GM13977 (cell line): Measurements from ENCODE around the gene ERVW-1.
"Not testable (repeated sequence)": the region's sequence is repeated elsewhere in the genome, so short reads cannot be mapped to it uniquely, and the experiment has no call there.

Source experiments
- DNase-seq: peaks from one replicate; pipeline ENCODE4 v3.0.0; 2012; ENCODE audit warnings: low spot score
- CTCF ChIP-seq: IDR thresholded peaks from 2 replicates; pipeline ENCODE4 v1.5.1; 2012; ENCODE audit warnings: mild to moderate bottlenecking, control low read depth; ENCODE audit not compliant: insufficient read depth; ENCODE audit errors: extremely low read depth, missing control alignments
- in situ Hi-C: fragments of 300-500 bp; cut with MboI; formaldehyde crosslinking; loops from one replicate; pipeline ENCODE4 v1.12.0; 2022; ENCODE audit warnings: low sequenced_read_pairs, low pct_unique_long_range_greater_than_20kb, mixed read lengths, inconsistent platforms; ENCODE audit not compliant: unreplicated experiment

ERVW-1 gene

DNA sequence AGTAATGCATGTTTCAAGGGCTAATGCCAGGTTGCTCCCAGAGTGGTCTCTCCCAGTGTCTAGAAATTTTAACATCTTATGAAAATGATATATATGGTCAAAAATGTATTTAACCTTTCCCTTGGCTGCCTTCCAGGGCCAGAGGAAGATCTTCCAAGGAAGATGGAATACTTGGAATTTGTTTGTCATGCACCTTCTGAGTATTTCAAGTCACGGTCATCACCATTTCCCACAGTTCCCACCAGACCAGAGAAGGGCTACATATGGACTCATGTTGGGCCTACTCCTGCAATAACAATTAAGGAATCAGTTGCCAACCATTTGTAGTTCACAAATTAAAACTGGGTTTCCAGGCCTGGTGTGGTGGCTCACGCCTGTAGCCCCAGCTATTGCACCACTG lies 21.5 kb downstream of the ERVW-1 start:
- in situ Hi-C loops: no loop called here
- no peak for DNase-seq
- no peak for TF ChIP-seq CTCF

DNA sequence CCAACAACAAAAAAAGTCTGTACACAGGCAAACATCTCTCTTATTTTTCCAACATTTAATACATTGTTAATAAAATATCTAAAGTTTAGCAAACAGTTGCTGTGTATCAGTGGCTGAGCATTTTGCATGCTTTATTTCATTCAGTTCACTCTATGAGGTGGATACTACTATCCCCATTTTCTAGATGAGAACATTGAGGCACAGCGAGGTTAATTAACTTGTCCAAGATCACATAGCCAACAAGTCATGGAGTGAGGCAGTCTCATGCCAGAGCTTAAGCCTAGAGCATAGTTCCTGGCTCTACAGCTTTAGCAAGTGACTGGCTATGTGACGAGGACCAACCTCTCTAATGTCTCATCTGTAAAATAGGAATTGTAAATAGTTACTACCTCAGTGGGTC lies 26.1 kb downstream of the ERVW-1 start:
- TF ChIP-seq CTCF: no peak

GRCh38 chr7:92448205-92448747 lies 29.5 kb downstream of the ERVW-1 start:
- in situ Hi-C loops: loop anchor here (25.0 kb wide), 1 partner anchor 611 kb away; no protein-coding TSS in a partner anchor
- peak; percentile 59 for DNase-seq
- peak; percentile 49 for TF ChIP-seq CTCF

More for the DNA sequence above, 26.1 kb downstream of the ERVW-1 start:
- DNase-seq: no peak
- in situ Hi-C loops: no loop called here

GRCh38 chr7:92447345-92448204 lies 30.2 kb downstream of the ERVW-1 start, which contains the start of gene GATAD1:
GATAD1 (plus strand) TSS chr7:92447482; CDS start chr7:92447730, 248 bp downstream.
- peak; percentile 91 for DNase-seq
- TF ChIP-seq CTCF: peak; percentile 96
- in situ Hi-C loops: loop anchor here (25.0 kb wide), 1 partner anchor 610 kb away; no protein-coding TSS in a partner anchor

- no peak for TF ChIP-seq CTCF
- in situ Hi-C loops: loop anchor here (25.0 kb wide), 1 partner anchor 610 kb away; no protein-coding TSS in a partner anchor
- no peak for DNase-seq
These were observed 30.8 kb downstream of the ERVW-1 start for GRCh38 chr7:92446869-92447344.

DNA sequence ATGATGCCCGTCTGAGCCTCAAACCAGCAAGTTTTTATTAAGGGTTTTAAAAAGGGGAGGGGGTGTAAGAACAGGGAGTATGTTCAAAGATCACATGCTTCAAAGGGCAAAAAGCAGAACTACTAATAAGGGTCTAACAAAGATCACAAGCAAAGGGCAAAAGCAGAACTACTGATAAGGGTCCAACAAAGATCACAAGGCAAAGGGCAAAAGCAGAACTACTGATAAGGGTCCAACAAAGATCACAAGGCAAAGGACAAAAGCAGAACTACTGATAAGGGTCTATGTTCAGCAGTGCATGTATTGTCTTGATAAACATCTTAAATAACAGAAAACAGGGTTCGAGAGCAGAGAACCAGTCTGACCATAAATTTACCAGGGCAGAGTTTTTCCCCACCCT lies 35.0 kb downstream of the ERVW-1 start:
- DNase-seq: not testable (repeated sequence)
- in situ Hi-C loops: loop anchor here (25.0 kb wide), 1 partner anchor 605 kb away; no protein-coding TSS in a partner anchor
